VCaP (cell line): ENCODE results near the gene PHRF1.

Experiments
- H3K27ac ChIP-seq: fragments of 450-650 bp; 2 replicates; pipeline ENCODE4 v1.5.1; 2017
- CTCF ChIP-seq: fragments of 450-650 bp; conservative IDR thresholded peaks from 2 replicates; pipeline ENCODE4 v1.5.1; 2017; ENCODE audit warnings: mild to moderate bottlenecking, moderate library complexity

PHRF1 gene

GRCh38 chr11:581752-582151, 5.5 kb downstream of the PHRF1 start:
- no peak for TF ChIP-seq CTCF
- H3K27ac ChIP-seq: no peak overlapping the region

- no peak for TF ChIP-seq CTCF
- H3K27ac ChIP-seq: no peak overlapping the region
Observed at GRCh38 chr11:584287-584686, 8.0 kb downstream of the PHRF1 start.

- no peak for TF ChIP-seq CTCF
Observed at GRCh38 chr11:586376-587316, 10.4 kb downstream of the PHRF1 start.

GRCh38 chr11:587546-587945, 11.3 kb downstream of the PHRF1 start:
- no peak overlapping the region for H3K27ac ChIP-seq
- TF ChIP-seq CTCF: no peak

More at GRCh38 chr11:586376-587316, 10.4 kb downstream of the PHRF1 start:
- H3K27ac ChIP-seq: no peak overlapping the region

- TF ChIP-seq CTCF: no peak
- H3K27ac ChIP-seq: no peak overlapping the region
Observed at GRCh38 chr11:587978-588380, 11.7 kb downstream of the PHRF1 start.

GRCh38 chr11:589798-590197, 13.5 kb downstream of the PHRF1 start:
- no peak for TF ChIP-seq CTCF
- no peak overlapping the region for H3K27ac ChIP-seq

GRCh38 chr11:590997-591396, 14.7 kb downstream of the PHRF1 start:
- H3K27ac ChIP-seq: no peak overlapping the region
- TF ChIP-seq CTCF: no peak
